Calu3 (cell line): ENCODE data around the gene RNASE11. TPM values are rescaled to one million over a fixed set of nuclear protein-coding genes. Genes with fewer than 3 reads are reported as not detected.

Experiments
- BruUV-seq: library from RNA; stranded (reverse); fragments of 400-500 nt; replicated peaks from 2 replicates; lab custom pipeline; 2021; lab: Mats Ljungman, UMichigan
- CTCF ChIA-PET: fragments of 300-600 bp; sonication (Branson Sonifier 250); formaldehyde crosslinking; loops from one replicate; lab custom pipeline; 2022; ENCODE audit warnings: antibody characterized with exemption; lab: Charles Lee
- DNase-seq: peaks from one replicate; pipeline ENCODE4 v3.0.0; 2022
- H3K27ac Mint-ChIP-seq: one replicate; pipeline ENCODE4 v1.8.0; 2022; ENCODE audit warnings: mixed read lengths; ENCODE audit not compliant: unreplicated experiment
- H3K27me3 Mint-ChIP-seq: one replicate; pipeline ENCODE4 v1.8.0; 2022; ENCODE audit warnings: mixed read lengths; ENCODE audit not compliant: unreplicated experiment
- H3K36me3 Mint-ChIP-seq: one replicate; pipeline ENCODE4 v1.8.0; 2022; ENCODE audit warnings: mild to moderate bottlenecking, moderate library complexity, mixed read lengths; ENCODE audit not compliant: insufficient read depth, unreplicated experiment
- H3K4me1 Mint-ChIP-seq: one replicate; pipeline ENCODE4 v1.8.0; 2022; ENCODE audit warnings: mild to moderate bottlenecking, low read depth, mixed read lengths; ENCODE audit not compliant: unreplicated experiment
- H3K4me3 Mint-ChIP-seq: one replicate; pipeline ENCODE4 v1.8.0; 2022; ENCODE audit warnings: mild to moderate bottlenecking, low read depth, moderate library complexity, mixed read lengths; ENCODE audit not compliant: unreplicated experiment
- H3K9me3 Mint-ChIP-seq: one replicate; pipeline ENCODE4 v1.8.0; 2022; ENCODE audit warnings: low read depth, mixed read lengths; ENCODE audit not compliant: unreplicated experiment
- intact Hi-C: fragments of 100-400 bp; cut with micrococcal nuclease; formaldehyde crosslinking; loops from one replicate; pipeline ENCODE4 v1.10.0; 2022; ENCODE audit not compliant: unreplicated experiment
- total RNA-seq: library from RNA; stranded (reverse); gene quantifications from 2 replicates; pipeline ENCODE4 v1.2.3, GENCODE V29; 2022
- TF ChIP-seq, protein P1 (sequence below): fragments of 200-600 bp; IDR thresholded peaks from one replicate; pipeline ENCODE4 v1.8.0; 2022; ENCODE audit warnings: antibody characterized with exemption; ENCODE audit not compliant: unreplicated experiment

Gene RNASE11
- total RNA-seq, 1 experiment from 2014 or later: not detected

DNA sequence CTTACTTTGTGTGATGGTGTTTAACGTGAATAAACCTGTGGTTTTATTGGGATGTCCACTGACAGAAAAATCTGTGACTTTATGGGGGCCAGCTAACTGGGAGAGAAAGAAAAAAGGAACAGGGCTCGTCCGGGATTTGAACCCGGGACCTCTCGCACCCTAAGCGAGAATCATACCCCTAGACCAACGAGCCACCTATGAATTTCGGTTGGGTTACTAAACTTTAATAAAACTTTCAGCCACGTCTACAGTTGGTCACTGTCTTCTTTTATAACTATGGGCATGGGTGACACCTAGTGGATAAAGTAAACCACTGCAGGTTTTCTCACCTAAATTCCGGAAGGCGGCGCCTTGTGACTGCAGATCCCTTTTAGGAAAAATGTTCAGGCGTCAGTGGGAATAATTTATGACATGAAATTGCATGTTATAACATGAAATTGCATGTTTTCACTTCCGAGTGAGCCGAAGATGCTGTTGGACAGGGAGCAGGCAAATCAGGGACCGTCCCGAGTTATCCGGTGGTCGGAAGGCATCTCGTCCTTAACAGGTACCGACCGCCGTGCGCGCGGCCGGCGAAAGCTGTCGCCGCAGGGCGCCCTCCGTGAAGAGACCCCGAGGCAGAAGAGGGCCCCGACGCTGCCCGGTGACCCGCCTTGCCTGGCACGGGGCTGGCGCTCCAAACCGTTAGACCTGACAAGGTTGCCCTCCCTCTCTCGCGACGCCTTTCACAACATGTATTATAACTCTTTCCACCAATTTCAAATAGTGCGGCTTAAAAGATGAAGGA, 21.6 kb upstream of the RNASE11 start:
- peak; percentile 71 for DNase-seq
- no TSS peak for BruUV-seq
- Mint-ChIP-seq H3K4me3 (no peak overlapping the region), H3K27ac (no peak overlapping the region), H3K27me3 (no peaks in the 10 kb centered on the region), H3K9me3 (no peaks in the 10 kb centered on the region), H3K4me1 (no peaks in the 10 kb centered on the region), H3K36me3 (no peaks in the 10 kb centered on the region)
- TF ChIP-seq, protein P1, sequence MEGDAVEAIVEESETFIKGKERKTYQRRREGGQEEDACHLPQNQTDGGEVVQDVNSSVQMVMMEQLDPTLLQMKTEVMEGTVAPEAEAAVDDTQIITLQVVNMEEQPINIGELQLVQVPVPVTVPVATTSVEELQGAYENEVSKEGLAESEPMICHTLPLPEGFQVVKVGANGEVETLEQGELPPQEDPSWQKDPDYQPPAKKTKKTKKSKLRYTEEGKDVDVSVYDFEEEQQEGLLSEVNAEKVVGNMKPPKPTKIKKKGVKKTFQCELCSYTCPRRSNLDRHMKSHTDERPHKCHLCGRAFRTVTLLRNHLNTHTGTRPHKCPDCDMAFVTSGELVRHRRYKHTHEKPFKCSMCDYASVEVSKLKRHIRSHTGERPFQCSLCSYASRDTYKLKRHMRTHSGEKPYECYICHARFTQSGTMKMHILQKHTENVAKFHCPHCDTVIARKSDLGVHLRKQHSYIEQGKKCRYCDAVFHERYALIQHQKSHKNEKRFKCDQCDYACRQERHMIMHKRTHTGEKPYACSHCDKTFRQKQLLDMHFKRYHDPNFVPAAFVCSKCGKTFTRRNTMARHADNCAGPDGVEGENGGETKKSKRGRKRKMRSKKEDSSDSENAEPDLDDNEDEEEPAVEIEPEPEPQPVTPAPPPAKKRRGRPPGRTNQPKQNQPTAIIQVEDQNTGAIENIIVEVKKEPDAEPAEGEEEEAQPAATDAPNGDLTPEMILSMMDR: peak; percentile 78
- intact Hi-C loops: loop anchor here (1.0 to 5.0 kb wide), 6 partner anchors 73 to 282 kb away; partner anchors contain the start of genes APEX1, PNP and RNASE4
- CTCF ChIA-PET: interaction anchor here (1.3 to 2.0 kb wide), 4 partner anchors 81 to 366 kb away, joined by 3 to 11 read pairs (median 3); partner anchors contain the start of genes PARP2 and PIP4P1

- intact Hi-C loops: loop anchor here (1.0 to 5.0 kb wide), 5 partner anchors 76 to 281 kb away; partner anchors contain the start of genes APEX1 and PNP
- DNase-seq: no peak
- Mint-ChIP-seq H3K4me1 (no peaks in the 10 kb centered on the region), H3K27ac (no peak overlapping the region), H3K4me3 (no peak overlapping the region), H3K36me3 (no peaks in the 10 kb centered on the region), H3K27me3 (no peaks in the 10 kb centered on the region), H3K9me3 (no peaks in the 10 kb centered on the region)
- no TSS peak for BruUV-seq
- TF ChIP-seq, protein P1: no peak
- CTCF ChIA-PET: interaction anchor here (2.0 kb wide), 1 partner anchor 265 kb away, joined by 11 read pairs; the partner anchor contains the start of gene PARP2
Measured at GRCh38 chr14:20608383-20609110, 20.7 kb upstream of the RNASE11 start.

DNA sequence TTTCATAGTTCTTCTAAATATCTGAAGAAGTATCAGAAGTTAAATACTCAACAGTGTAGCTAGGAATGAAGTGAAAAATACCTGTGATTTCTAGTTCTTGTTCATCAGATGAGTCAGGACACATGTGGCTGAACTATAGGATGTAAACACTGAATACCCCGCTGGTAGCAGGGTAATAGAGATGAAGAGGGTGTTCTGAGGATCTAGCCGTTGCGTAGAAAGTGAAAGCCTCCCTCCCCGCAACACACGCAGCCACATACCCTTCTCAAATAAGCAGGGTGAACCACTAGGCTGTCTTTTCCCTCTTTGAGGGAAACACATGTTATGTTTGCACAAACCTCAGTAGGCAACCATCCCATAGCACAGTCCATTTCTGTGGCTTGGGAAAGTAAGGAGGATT, 19.8 kb upstream of the RNASE11 start:
- TF ChIP-seq, protein P1: no peak
- no TSS peak for BruUV-seq
- CTCF ChIA-PET: interaction anchor here (0.7 to 1.5 kb wide), 2 partner anchors 192 to 280 kb away, joined by 4 to 6 read pairs; no protein-coding TSS in a partner anchor
- no peak for DNase-seq
- Mint-ChIP-seq H3K27me3 (no peaks in the 10 kb centered on the region), H3K36me3 (no peaks in the 10 kb centered on the region), H3K4me3 (no peak overlapping the region), H3K9me3 (no peaks in the 10 kb centered on the region), H3K4me1 (no peaks in the 10 kb centered on the region), H3K27ac (no peak overlapping the region)
- intact Hi-C loops: loop anchor here (5.0 kb wide), 3 partner anchors 75 to 190 kb away; partner anchors contain the start of gene PNP

DNA sequence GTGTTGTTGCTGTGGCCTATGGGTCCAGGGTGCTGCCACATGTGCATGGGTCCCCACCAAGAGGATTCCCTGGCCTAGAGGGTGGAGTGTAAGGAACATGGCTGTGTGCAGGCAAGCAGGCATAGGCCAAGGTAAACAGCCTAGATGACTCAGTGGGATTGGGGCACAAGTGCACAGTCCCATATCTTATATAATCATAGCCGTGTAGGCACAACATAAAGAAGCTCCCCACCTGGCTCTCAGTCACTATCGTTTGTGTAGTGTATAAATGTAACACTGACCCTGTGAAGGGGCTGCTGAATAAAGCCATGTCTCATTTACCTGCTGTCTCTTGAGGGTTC, 19.1 kb upstream of the RNASE11 start:
- Mint-ChIP-seq H3K4me3 (no peak overlapping the region), H3K9me3 (no peaks in the 10 kb centered on the region), H3K27me3 (no peaks in the 10 kb centered on the region), H3K36me3 (no peaks in the 10 kb centered on the region), H3K4me1 (no peaks in the 10 kb centered on the region), H3K27ac (no peak overlapping the region)
- TF ChIP-seq, protein P1: no peak
- CTCF ChIA-PET: interaction anchor here (0.7 to 1.5 kb wide), 3 partner anchors 191 to 279 kb away, joined by 3 to 6 read pairs (median 4); no protein-coding TSS in a partner anchor
- intact Hi-C loops: loop anchor here (5.0 kb wide), 3 partner anchors 75 to 190 kb away; partner anchors contain the start of gene PNP
- no TSS peak for BruUV-seq
- DNase-seq: no peak
